ENCODE data around the gene SHROOM3.

The SHROOM3 gene

GRCh38 chr4:76690011-76690905 is 255.2 kb downstream of the SHROOM3 start:
- Histone ChIP-seq H3K4me1 (ENCODE audit: insufficient read depth, insufficient read length) (no peaks in the 10 kb centered on the region), H3K36me3 (ENCODE audit: insufficient read depth, insufficient read length, low read length) (no peaks in the 10 kb centered on the region)
- TF ChIP-seq SUZ12 (IDR thresholded peaks at IDR 0.05; ENCODE audit: extremely low read depth, insufficient read depth, insufficient read length) (no peak), YY1 (IDR thresholded peaks at IDR 0.05; ENCODE audit: insufficient read depth, insufficient read length) (no peak), ZNF274 (IDR thresholded peaks at IDR 0.05; ENCODE audit: low read depth, low read length) (no peak)

GRCh38 chr4:76690906-76691275 is 255.9 kb downstream of the SHROOM3 start:
- H3K27me3 ChIP-seq (ENCODE audit: insufficient read depth, insufficient read length) = peaks cover 10% of the 10 kb centered on the region
- no peak for DNase-seq (ENCODE audit: low read depth, low spot score)
- no peak for TF ChIP-seq ZNF274 (IDR thresholded peaks at IDR 0.05; ENCODE audit: low read depth, low read length)
- no peak for TF ChIP-seq SUZ12 (IDR thresholded peaks at IDR 0.05; ENCODE audit: extremely low read depth, insufficient read depth, insufficient read length)
- TF ChIP-seq YY1 (IDR thresholded peaks at IDR 0.05; ENCODE audit: insufficient read depth, insufficient read length) = no peak
- H3K4me1 ChIP-seq (ENCODE audit: insufficient read depth, insufficient read length) = peaks cover 2% of the 10 kb centered on the region
- H3K4me3 ChIP-seq (ENCODE audit: insufficient read length, low read depth) = no peak overlapping the region
- H3K9ac ChIP-seq (ENCODE audit: insufficient read length, low read depth) = no peak overlapping the region
- H3K36me3 ChIP-seq (ENCODE audit: insufficient read depth, insufficient read length, low read length) = no peaks in the 10 kb centered on the region
- H3K9me3 ChIP-seq (ENCODE audit: insufficient read depth, low read length) = no peaks in the 10 kb centered on the region

More at GRCh38 chr4:76690011-76690905, 255.2 kb downstream of the SHROOM3 start:
- Histone ChIP-seq H3K27me3 (ENCODE audit: insufficient read depth, insufficient read length) (peaks cover 10% of the 10 kb centered on the region), H3K9me3 (ENCODE audit: insufficient read depth, low read length) (no peaks in the 10 kb centered on the region), H3K9ac (ENCODE audit: insufficient read length, low read depth) (peak overlapping the region; percentile 77), H3K4me3 (ENCODE audit: insufficient read length, low read depth) (peak overlapping the region; percentile 67)
- DNase-seq (ENCODE audit: low read depth, low spot score) = no peak

- Histone ChIP-seq H3K27me3 (ENCODE audit: insufficient read depth, insufficient read length) (peaks cover 10% of the 10 kb centered on the region), H3K4me3 (ENCODE audit: insufficient read length, low read depth) (no peak overlapping the region), H3K4me1 (ENCODE audit: insufficient read depth, insufficient read length) (peaks cover 7% of the 10 kb centered on the region), H3K36me3 (ENCODE audit: insufficient read depth, insufficient read length, low read length) (no peaks in the 10 kb centered on the region), H3K9ac (ENCODE audit: insufficient read length, low read depth) (no peak overlapping the region), H3K9me3 (ENCODE audit: insufficient read depth, low read length) (no peaks in the 10 kb centered on the region)
- no peak for TF ChIP-seq SUZ12 (IDR thresholded peaks at IDR 0.05; ENCODE audit: extremely low read depth, insufficient read depth, insufficient read length)
- TF ChIP-seq YY1 (IDR thresholded peaks at IDR 0.05; ENCODE audit: insufficient read depth, insufficient read length) = no peak
- no peak for TF ChIP-seq ZNF274 (IDR thresholded peaks at IDR 0.05; ENCODE audit: low read depth, low read length)
- DNase-seq (ENCODE audit: low read depth, low spot score) = no peak
Observed at GRCh38 chr4:76691807-76692582, 257.0 kb downstream of the SHROOM3 start.

- Histone ChIP-seq H3K4me1 (ENCODE audit: insufficient read depth, insufficient read length) (peaks cover 7% of the 10 kb centered on the region), H3K27me3 (ENCODE audit: insufficient read depth, insufficient read length) (peaks cover 9% of the 10 kb centered on the region), H3K36me3 (ENCODE audit: insufficient read depth, insufficient read length, low read length) (no peaks in the 10 kb centered on the region), H3K9me3 (ENCODE audit: insufficient read depth, low read length) (no peaks in the 10 kb centered on the region), H3K4me3 (ENCODE audit: insufficient read length, low read depth) (no peak overlapping the region), H3K9ac (ENCODE audit: insufficient read length, low read depth) (no peak overlapping the region)
- no peak for TF ChIP-seq SUZ12 (IDR thresholded peaks at IDR 0.05; ENCODE audit: extremely low read depth, insufficient read depth, insufficient read length)
- TF ChIP-seq ZNF274 (IDR thresholded peaks at IDR 0.05; ENCODE audit: low read depth, low read length) = no peak
- TF ChIP-seq YY1 (IDR thresholded peaks at IDR 0.05; ENCODE audit: insufficient read depth, insufficient read length) = no peak
- DNase-seq (ENCODE audit: low read depth, low spot score) = no peak
Observed at GRCh38 chr4:76692761-76693160, 257.7 kb downstream of the SHROOM3 start.

GRCh38 chr4:76694056-76694455 is 259.0 kb downstream of the SHROOM3 start:
- Histone ChIP-seq H3K4me3 (ENCODE audit: insufficient read length, low read depth) (no peak overlapping the region), H3K4me1 (ENCODE audit: insufficient read depth, insufficient read length) (peaks cover 7% of the 10 kb centered on the region), H3K36me3 (ENCODE audit: insufficient read depth, insufficient read length, low read length) (peaks cover 1% of the 10 kb centered on the region), H3K27me3 (ENCODE audit: insufficient read depth, insufficient read length) (no peaks in the 10 kb centered on the region), H3K9ac (ENCODE audit: insufficient read length, low read depth) (no peak overlapping the region), H3K9me3 (ENCODE audit: insufficient read depth, low read length) (no peaks in the 10 kb centered on the region)
- DNase-seq (ENCODE audit: low read depth, low spot score) = no peak
- no peak for TF ChIP-seq SUZ12 (IDR thresholded peaks at IDR 0.05; ENCODE audit: extremely low read depth, insufficient read depth, insufficient read length)
- no peak for TF ChIP-seq YY1 (IDR thresholded peaks at IDR 0.05; ENCODE audit: insufficient read depth, insufficient read length)
- TF ChIP-seq ZNF274 (IDR thresholded peaks at IDR 0.05; ENCODE audit: low read depth, low read length) = no peak

- Histone ChIP-seq H3K9me3 (ENCODE audit: insufficient read depth, low read length) (no peaks in the 10 kb centered on the region), H3K27me3 (ENCODE audit: insufficient read depth, insufficient read length) (no peaks in the 10 kb centered on the region), H3K36me3 (ENCODE audit: insufficient read depth, insufficient read length, low read length) (peaks cover 3% of the 10 kb centered on the region), H3K4me3 (ENCODE audit: insufficient read length, low read depth) (no peak overlapping the region), H3K9ac (ENCODE audit: insufficient read length, low read depth) (no peak overlapping the region), H3K4me1 (ENCODE audit: insufficient read depth, insufficient read length) (peaks cover 7% of the 10 kb centered on the region)
- TF ChIP-seq YY1 (IDR thresholded peaks at IDR 0.05; ENCODE audit: insufficient read depth, insufficient read length) (no peak), SUZ12 (IDR thresholded peaks at IDR 0.05; ENCODE audit: extremely low read depth, insufficient read depth, insufficient read length) (no peak), ZNF274 (IDR thresholded peaks at IDR 0.05; ENCODE audit: low read depth, low read length) (no peak)
- peak; percentile 78 for DNase-seq (ENCODE audit: low read depth, low spot score)
Observed at GRCh38 chr4:76696109-76696508, 261.1 kb downstream of the SHROOM3 start.

Data from NT2/D1 (cell line).